Lower leg skin (tissue), 3 donors: Measurements from ENCODE around the gene SNAPC2.

Experiments
- CTCF ChIP-seq, 3 donors: fragments of 450-650 bp; IDR thresholded peaks; one replicate each; pipeline ENCODE4 v1.5.1; 2016; ENCODE audit warnings: antibody characterized with exemption in 3 of 3, mild to moderate bottlenecking in 3 of 3, moderate library complexity in 2 of 3
- POLR2A ChIP-seq, 2 donors: fragments of 450-650 bp; IDR thresholded peaks; one replicate each; pipeline ENCODE4 v1.6.1; 2016 to 2017; ENCODE audit warnings: antibody characterized with exemption in 2 of 2, mild to moderate bottlenecking in 1 of 2, moderate library complexity in 1 of 2

- no peak for TF ChIP-seq CTCF (IDR thresholded peaks at IDR 0.05)
- no peak for TF ChIP-seq POLR2A (IDR thresholded peaks at IDR 0.05)
Measured at GRCh38 chr19:7921302-7921966, 1.3 kb downstream of the SNAPC2 start.
